HG03064 (cell line): ENCODE data around the gene KLK4.

Experiments
- ATAC-seq: cut with Tn5 transposase; IDR thresholded peaks from one replicate; pipeline ENCODE4 v1.9.1; 2021; ENCODE audit warnings: low read depth; ENCODE audit not compliant: unreplicated experiment

Gene KLK4

GRCh38 chr19:50889638-50890037, 21.6 kb downstream of the KLK4 start:
- no peak for ATAC-seq

GRCh38 chr19:50882188-50882587, 29.0 kb downstream of the KLK4 start:
- ATAC-seq: no peak

- ATAC-seq: no peak
These were observed 31.0 kb downstream of the KLK4 start for GRCh38 chr19:50880241-50880640.

- ATAC-seq: no peak
These were observed 32.3 kb downstream of the KLK4 start for GRCh38 chr19:50878851-50879250.

- no peak for ATAC-seq
These were observed 33.9 kb downstream of the KLK4 start for GRCh38 chr19:50877338-50877737.

GRCh38 chr19:50876456-50876855, 34.7 kb downstream of the KLK4 start:
- no peak for ATAC-seq

GRCh38 chr19:50875795-50876422, 35.3 kb downstream of the KLK4 start:
- no peak for ATAC-seq

- ATAC-seq: no peak
These were observed 37.0 kb downstream of the KLK4 start for GRCh38 chr19:50874211-50874610.

GRCh38 chr19:50873056-50873455, 38.1 kb downstream of the KLK4 start, which contains the start of gene KLK2:
TSS of gene KLK2 (plus strand) at chr19:50873439. CDS start at chr19:50873474, 35 bp downstream.
- no peak for ATAC-seq

- ATAC-seq: no peak
These were observed 40.6 kb downstream of the KLK4 start for GRCh38 chr19:50870417-50871089.

GRCh38 chr19:50869479-50869878, 41.7 kb downstream of the KLK4 start:
- ATAC-seq: no peak

GRCh38 chr19:50861496-50862286, 49.5 kb downstream of the KLK4 start:
- no peak for ATAC-seq

GRCh38 chr19:50861010-50861409, 50.2 kb downstream of the KLK4 start:
- ATAC-seq: no peak

- ATAC-seq: no peak
These were observed 51.3 kb downstream of the KLK4 start for GRCh38 chr19:50859849-50860248.

- no peak for ATAC-seq
These were observed 52.3 kb downstream of the KLK4 start for GRCh38 chr19:50858886-50859285.

- no peak for ATAC-seq
These were observed 53.8 kb downstream of the KLK4 start for GRCh38 chr19:50857366-50857765.
